IMR-90 (cell line): Measurements from ENCODE around the gene RAB3IL1. TPM values are rescaled to one million over a fixed set of nuclear protein-coding genes. Genes with fewer than 3 reads are reported as not detected.

Experiments
- ATAC-seq: fragments of 200-7000 bp; cut with Tn5 transposase; 2 replicates; pipeline ENCODE4 v1.9.1; 2020; ENCODE audit warnings: low read depth, mild to moderate bottlenecking, moderate library complexity
- BruUV-seq: library from RNA; stranded (reverse); fragments of 400-500 nt; replicated peaks from 2 replicates; lab custom pipeline; 2021; lab: Mats Ljungman, UMichigan
- CTCF ChIA-PET: fragments of 300-600 bp; formaldehyde crosslinking; extraction: SDS; loops from one replicate; lab custom pipeline; 2021; ENCODE audit warnings: antibody characterized with exemption; lab: Yijun Ruan, JAX
- POLR2A ChIA-PET: fragments of 300-600 bp; sonication (Branson Sonifier 250); formaldehyde crosslinking; loops from one replicate; lab custom pipeline; 2022; ENCODE audit warnings: antibody characterized with exemption; ENCODE audit not compliant: unreplicated experiment; lab: Charles Lee
- DNase-seq: peaks from one replicate; pipeline ENCODE4 v3.0.0; 2013
- H2AFZ ChIP-seq: replicated peaks from 2 replicates; pipeline ENCODE3; 2013; ENCODE audit warnings: low read length, mild to moderate bottlenecking; ENCODE audit not compliant: poor library complexity
- H2AK5ac ChIP-seq: 2 replicates; pipeline ENCODE4 v1.6.1; 2013; ENCODE audit warnings: low read depth, low read length, inconsistent platforms
- H2AK9ac ChIP-seq: replicated peaks from 2 replicates; pipeline ENCODE3; 2013; ENCODE audit warnings: mild to moderate bottlenecking, low read depth, low read length, moderate library complexity; ENCODE audit not compliant: poor library complexity
- H2BK120ac ChIP-seq: 2 replicates; pipeline ENCODE4 v1.6.1; 2013; ENCODE audit warnings: low read depth, low read length, inconsistent platforms
- H2BK15ac ChIP-seq: 3 replicates; pipeline ENCODE4 v1.6.1; 2013; ENCODE audit warnings: low read depth, low read length, inconsistent platforms
- H2BK20ac ChIP-seq: 2 replicates; pipeline ENCODE4 v1.6.1; 2013; ENCODE audit warnings: low read depth, mild to moderate bottlenecking, inconsistent platforms, low read length, moderate library complexity
- H2BK5ac ChIP-seq: 2 replicates; pipeline ENCODE4 v1.6.1; 2013; ENCODE audit warnings: mild to moderate bottlenecking, low read depth, low read length, inconsistent platforms; ENCODE audit not compliant: poor library complexity, severe bottlenecking
- H3K14ac ChIP-seq: replicated peaks from 2 replicates; pipeline ENCODE4 v1.6.1; 2013; ENCODE audit warnings: low read depth, low read length, inconsistent platforms
- H3K18ac ChIP-seq: 2 replicates; pipeline ENCODE4 v1.6.1; 2013; ENCODE audit warnings: low read depth, low read length, control low read depth
- H3K23ac ChIP-seq: 2 replicates; pipeline ENCODE4 v1.6.1; 2013; ENCODE audit warnings: low read depth, low read length, inconsistent platforms
- H3K27ac ChIP-seq: 2 replicates; pipeline ENCODE4 v1.5.1; 2013; ENCODE audit warnings: mild to moderate bottlenecking, control low read depth, low read length; ENCODE audit not compliant: insufficient read depth
- H3K27me3 ChIP-seq: 2 replicates; pipeline ENCODE4 v1.6.1; 2013; ENCODE audit warnings: low read length; ENCODE audit not compliant: control insufficient read depth, insufficient read depth
- H3K36me3 ChIP-seq: 2 replicates; pipeline ENCODE4 v1.6.1; 2013; ENCODE audit warnings: low read length, mixed read lengths; ENCODE audit not compliant: control insufficient read depth, insufficient read depth
- H3K4ac ChIP-seq: 2 replicates; pipeline ENCODE4 v1.6.1; 2013; ENCODE audit warnings: low read depth, low read length, inconsistent platforms
- H3K4me1 ChIP-seq: 2 replicates; pipeline ENCODE4 v1.6.1; 2013; ENCODE audit warnings: low read length, mixed read lengths; ENCODE audit not compliant: control insufficient read depth, insufficient read depth
- H3K4me2 ChIP-seq: 2 replicates; pipeline ENCODE4 v1.6.1; 2013; ENCODE audit warnings: low read depth, mild to moderate bottlenecking, control low read depth, low read length, moderate library complexity
- H3K4me3 ChIP-seq: 2 replicates; pipeline ENCODE4 v1.5.1; 2013; ENCODE audit warnings: low read depth, mild to moderate bottlenecking, control low read depth, low read length, moderate library complexity; ENCODE audit not compliant: insufficient read depth
- H3K56ac ChIP-seq: 2 replicates; pipeline ENCODE4 v1.6.1; 2013; ENCODE audit warnings: low read length, inconsistent platforms; ENCODE audit not compliant: insufficient read depth; ENCODE audit errors: extremely low read depth
- H3K79me1 ChIP-seq, 2 experiments: 2 replicates each; pipeline ENCODE4 v1.6.1; 2013; ENCODE audit warnings: low read length in 2 of 2, inconsistent platforms in 1 of 2, low read depth in 1 of 2
- H3K9ac ChIP-seq: 2 replicates; pipeline ENCODE4 v1.6.1; 2013; ENCODE audit warnings: low read depth, low read length, control low read depth
- H3K9me1 ChIP-seq: 2 replicates; pipeline ENCODE4 v1.6.1; 2013; ENCODE audit warnings: low read length, inconsistent platforms; ENCODE audit not compliant: insufficient read depth
- H3K9me3 ChIP-seq: 2 replicates; pipeline ENCODE4 v1.6.1; 2013; ENCODE audit warnings: low read length; ENCODE audit not compliant: control insufficient read depth, insufficient read depth
- H4K20me1 ChIP-seq: 2 replicates; pipeline ENCODE4 v1.6.1; 2013; ENCODE audit warnings: low read length, inconsistent platforms; ENCODE audit not compliant: insufficient read depth
- H4K5ac ChIP-seq: 2 replicates; pipeline ENCODE4 v1.6.1; 2013; ENCODE audit warnings: mild to moderate bottlenecking, low read depth, low read length, control low read depth
- H4K8ac ChIP-seq, 2 experiments: 2 replicates each; pipeline ENCODE4 v1.6.1; 2013; ENCODE audit warnings: low read depth in 2 of 2, low read length in 2 of 2, control low read depth in 1 of 2, inconsistent platforms in 1 of 2
- H4K91ac ChIP-seq: 2 replicates; pipeline ENCODE4 v1.6.1; 2013; ENCODE audit warnings: low read depth, low read length, inconsistent platforms; ENCODE audit not compliant: insufficient read depth
- MAZ ChIP-seq: IDR thresholded peaks from 2 replicates; pipeline ENCODE4 v1.6.1; 2012; ENCODE audit warnings: low read depth, mild to moderate bottlenecking, low read length, improper control_type of control experiment, moderate library complexity, borderline replicate concordance
- MXI1 ChIP-seq: IDR thresholded peaks from 2 replicates; pipeline ENCODE4 v1.6.1; 2012; ENCODE audit warnings: low read depth, mild to moderate bottlenecking, low read length, moderate library complexity, borderline replicate concordance
- NFE2L2 ChIP-seq: fragments of 150-350 bp; IDR thresholded peaks from 2 replicates; pipeline ENCODE4 v1.6.1; 2016; ENCODE audit warnings: low read depth, mild to moderate bottlenecking, low read length
- POLR2A ChIP-seq: IDR thresholded peaks from 2 replicates; pipeline ENCODE4 v1.6.1; 2012; ENCODE audit warnings: mild to moderate bottlenecking, low read depth, low read length
- WGBS, 2 experiments: methylation state at CpG; one replicate each; pipeline versions ENCODE4 v1.1.5 to v1.1.7; 2013; ENCODE audit warnings: missing lambda C conversion rate in 2 of 2; ENCODE audit not compliant: insufficient read length in 1 of 2; ENCODE audit errors: extremely low coverage in 2 of 2; 5-methylcytosine and 5-hydroxymethylcytosine counted together
- dilution Hi-C: fragments of 300-500 bp; cut with HindIII; formaldehyde crosslinking; loops from one replicate; pipeline ENCODE4 v1.14.3; 2018; ENCODE audit warnings: low sequenced_read_pairs; ENCODE audit not compliant: unreplicated experiment
- in situ Hi-C: fragments of 300-500 bp; cut with MboI; formaldehyde crosslinking; loops from 3 replicates; pipeline ENCODE4 v1.14.3; 2019; ENCODE audit warnings: low sequenced_read_pairs, inconsistent platforms, mixed read lengths
- intact Hi-C: fragments of 100-400 bp; cut with micrococcal nuclease; formaldehyde crosslinking; loops from 2 replicates; pipeline ENCODE4 v1.10.0; 2022
- polyA plus RNA-seq, 3 experiments: library from polyadenylated mRNA; depleted of rRNA; stranded (reverse); fragments of >200 nt; gene quantifications; 2 replicates each; pipeline ENCODE4 v1.2.3, GENCODE V29; 2012; ENCODE audit warnings: low replicate concordance in 1 of 3
- total RNA-seq: library from RNA; depleted of rRNA; stranded (reverse); fragments of >200 nt; gene quantifications from 2 replicates; pipeline ENCODE4 v1.2.3, GENCODE V29; 2012

The RAB3IL1 gene
- total and polyA plus RNA-seq, 2 of the 4 experiments (the other 2 are of a cell fraction), result 0.72 to 1.9 TPM

DNA sequence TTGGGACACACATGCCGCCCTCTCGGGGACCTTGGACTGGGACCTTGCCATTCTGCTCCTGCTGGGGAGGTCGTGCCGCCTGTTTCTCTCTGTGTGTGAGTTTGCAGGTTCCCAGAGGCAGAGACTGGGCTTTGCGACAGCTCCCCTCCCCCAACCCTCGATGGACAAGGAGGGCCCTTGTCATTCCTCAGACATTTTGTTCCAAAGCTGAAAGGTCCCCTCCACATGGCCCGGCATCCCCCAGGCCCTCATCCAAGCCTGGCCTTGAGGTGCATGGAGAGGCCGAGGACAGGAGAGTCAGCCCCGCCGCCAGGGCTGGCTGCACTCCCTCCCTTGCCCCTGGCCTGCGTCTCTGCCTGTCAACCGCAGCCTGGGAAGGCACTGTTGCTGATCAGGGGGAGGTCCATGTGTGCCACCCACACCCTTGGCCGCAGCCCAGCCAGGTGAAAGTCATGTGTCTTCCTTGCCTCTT is 63.6 kb downstream of the RAB3IL1 start:
- Histone ChIP-seq H4K91ac (no peak overlapping the region), H3K14ac (no peak overlapping the region), H3K27me3 (no peaks in the 10 kb centered on the region), H3K56ac (no peak overlapping the region), H2BK20ac (no peak overlapping the region), H2AK9ac (peak overlapping the region; percentile 57), H2BK5ac (no peak overlapping the region), H3K4me3 (no peak overlapping the region), H3K9ac (no peak overlapping the region), H3K4ac (no peak overlapping the region), H3K27ac (no peak overlapping the region), H3K23ac (no peak overlapping the region), H2BK15ac (no peak overlapping the region), H3K36me3 (peaks cover 47% of the 10 kb centered on the region), H4K5ac (no peak overlapping the region), H3K18ac (no peak overlapping the region), H3K79me1 (no peaks in the 10 kb centered on the region; a peak in 1 of 4 replicates), H2AK5ac (no peak overlapping the region), H4K20me1 (peaks cover 7% of the 10 kb centered on the region), H3K4me2 (no peak overlapping the region), H3K4me1 (no peaks in the 10 kb centered on the region), H3K9me1 (no peaks in the 10 kb centered on the region), H4K8ac (no peak overlapping the region), H3K9me3 (no peaks in the 10 kb centered on the region), H2BK120ac (no peak overlapping the region), H2AFZ (no peak overlapping the region)
- DNase-seq (no peak), ATAC-seq (no peak)
- 70% methylated on average over 2 of the region's 13 CpGs; no CpG with 5 or more reads in 1 of the 2 experiments for WGBS, 2 experiments
- POLR2A ChIA-PET, result no interaction called here
- in situ Hi-C loops (loop anchor here (25.0 kb wide), 1 partner anchor 459 kb away; no protein-coding TSS in a partner anchor), intact Hi-C loops (no loop called here), dilution Hi-C loops (no loop called here)
- CTCF ChIA-PET, result no interaction called here
- BruUV-seq, result no TSS peak
- TF ChIP-seq POLR2A (no peak), MXI1 (no peak), NFE2L2 (no peak), MAZ (no peak)
